HG03342 (cell line): ENCODE data around the gene FUT7.
"Not testable (repeated sequence)": the region's sequence is repeated elsewhere in the genome, so short reads cannot be mapped to it uniquely, and the experiment has no call there.

Source experiments
- ATAC-seq: cut with Tn5 transposase; IDR thresholded peaks from one replicate; pipeline ENCODE4 v1.9.1; 2021; ENCODE audit warnings: mild to moderate bottlenecking, moderate library complexity; ENCODE audit not compliant: unreplicated experiment

The FUT7 gene

DNA sequence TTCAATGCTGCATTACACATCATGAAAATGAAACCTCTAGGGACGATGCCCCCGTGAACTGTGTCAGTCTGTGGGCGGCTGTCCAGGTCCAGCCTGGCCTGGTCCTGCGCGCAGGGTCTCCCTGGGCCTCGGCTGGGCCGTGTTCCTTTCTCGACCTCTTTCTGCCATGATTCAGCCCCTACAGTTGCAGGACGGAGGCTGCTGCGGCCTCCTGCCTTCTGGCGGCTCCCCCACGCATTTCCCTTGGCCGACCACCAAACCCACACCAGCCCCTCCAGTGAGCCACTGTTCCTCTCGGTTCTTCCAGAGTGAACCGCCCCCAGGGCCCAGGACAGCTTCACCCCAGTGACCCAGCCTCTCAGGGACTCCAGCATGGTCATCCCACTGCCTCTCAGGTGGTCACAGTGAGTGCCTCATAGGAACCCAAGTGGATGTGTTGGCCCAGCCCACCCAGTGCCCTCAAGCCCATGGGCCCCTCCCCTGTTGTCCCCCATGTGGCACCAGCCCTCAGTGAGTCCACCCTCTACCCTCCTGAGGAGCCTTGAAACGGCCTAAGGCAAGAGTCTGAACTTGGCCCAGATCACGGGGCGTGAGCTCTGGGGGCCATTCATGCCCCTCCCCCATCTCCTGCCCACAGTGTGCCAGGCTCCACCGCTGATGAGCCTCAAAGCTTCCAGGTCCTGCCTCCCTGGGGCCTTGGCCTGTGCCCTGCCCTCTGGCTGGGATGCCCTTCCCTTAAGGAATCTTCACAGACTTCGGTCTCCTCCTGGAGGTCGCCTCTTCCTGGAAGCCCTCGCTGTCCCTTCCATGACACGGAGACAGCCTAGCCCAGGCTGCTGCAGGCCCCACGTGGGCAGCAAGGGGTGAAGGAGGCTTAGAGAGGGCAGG, 25.5 kb downstream of the FUT7 start:
- no peak for ATAC-seq

DNA sequence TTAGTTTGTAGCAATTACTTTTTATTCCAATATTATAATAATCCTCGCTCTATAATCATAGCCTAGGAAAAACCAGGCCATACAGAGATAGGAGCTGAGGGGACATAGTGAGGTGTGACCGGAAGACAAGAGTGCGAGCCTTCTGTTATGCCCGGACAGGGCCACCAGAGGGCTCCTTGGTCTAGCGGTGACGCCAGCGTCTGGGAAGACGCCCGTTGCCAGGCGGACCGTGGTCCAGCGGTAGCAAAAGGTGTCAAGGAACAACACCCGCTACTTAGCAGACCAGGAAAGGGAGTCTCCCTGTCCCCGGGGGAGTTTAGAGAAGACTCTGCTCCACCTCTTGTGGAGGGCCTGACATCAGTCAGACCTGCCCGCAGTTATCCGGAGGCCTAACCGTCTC, 27.6 kb downstream of the FUT7 start:
- not testable (repeated sequence) for ATAC-seq

DNA sequence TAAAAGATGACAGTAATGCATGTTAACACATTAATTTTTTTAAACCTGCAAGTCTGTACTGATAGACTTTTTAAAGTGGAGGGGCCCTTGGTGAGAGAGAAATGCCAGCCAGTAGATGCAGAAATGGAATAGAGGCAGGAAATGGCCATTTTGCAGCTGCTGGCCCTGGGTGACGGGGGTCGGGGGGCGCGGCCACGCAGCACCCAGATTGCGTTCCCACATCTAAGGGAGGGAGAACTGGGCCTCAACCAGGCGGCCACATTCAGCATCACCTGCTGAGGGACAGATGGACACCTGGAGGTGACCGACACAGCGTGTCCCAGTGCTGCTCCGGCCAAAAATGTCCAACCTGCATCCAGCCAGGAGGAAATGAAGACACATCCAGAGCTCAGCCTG, 29.2 kb downstream of the FUT7 start:
- no peak for ATAC-seq

DNA sequence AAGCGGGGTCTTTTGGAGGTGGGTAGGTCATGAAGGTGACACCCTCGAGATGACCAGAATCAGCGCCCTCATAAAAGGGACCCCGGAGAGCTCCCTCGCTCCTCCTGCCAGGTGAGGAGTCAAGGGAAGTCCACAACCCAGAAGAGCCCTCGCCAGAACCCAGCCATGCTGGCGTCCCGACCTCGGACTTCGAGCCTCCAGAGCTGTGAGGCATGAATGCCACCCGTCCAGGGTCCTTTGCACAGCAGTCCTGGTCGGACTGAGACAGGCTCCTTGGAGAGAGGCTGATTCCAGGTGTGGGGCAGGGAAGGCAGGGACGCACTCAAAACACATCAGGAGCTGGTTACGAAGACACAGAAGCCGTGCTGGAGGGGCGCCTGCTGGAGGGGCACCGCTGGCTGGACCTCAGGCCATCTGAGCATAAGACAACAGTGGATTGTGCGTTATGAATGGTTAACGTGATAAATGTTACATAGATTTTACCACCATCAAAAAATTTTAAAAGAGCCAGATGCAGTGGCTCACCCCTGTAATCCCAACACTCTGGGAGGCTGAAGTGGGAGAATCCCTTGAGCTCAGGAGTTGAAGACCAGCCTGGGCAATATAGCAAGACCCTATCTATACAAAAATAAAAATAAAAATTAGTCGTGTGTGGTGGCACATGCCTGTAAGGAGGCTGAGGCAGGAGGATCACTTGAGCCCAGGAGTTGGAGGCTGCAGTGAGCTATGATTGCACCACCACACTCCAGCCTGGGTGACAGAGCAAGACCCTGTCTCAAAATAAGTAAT, 29.8 kb downstream of the FUT7 start:
- ATAC-seq, result no peak

DNA sequence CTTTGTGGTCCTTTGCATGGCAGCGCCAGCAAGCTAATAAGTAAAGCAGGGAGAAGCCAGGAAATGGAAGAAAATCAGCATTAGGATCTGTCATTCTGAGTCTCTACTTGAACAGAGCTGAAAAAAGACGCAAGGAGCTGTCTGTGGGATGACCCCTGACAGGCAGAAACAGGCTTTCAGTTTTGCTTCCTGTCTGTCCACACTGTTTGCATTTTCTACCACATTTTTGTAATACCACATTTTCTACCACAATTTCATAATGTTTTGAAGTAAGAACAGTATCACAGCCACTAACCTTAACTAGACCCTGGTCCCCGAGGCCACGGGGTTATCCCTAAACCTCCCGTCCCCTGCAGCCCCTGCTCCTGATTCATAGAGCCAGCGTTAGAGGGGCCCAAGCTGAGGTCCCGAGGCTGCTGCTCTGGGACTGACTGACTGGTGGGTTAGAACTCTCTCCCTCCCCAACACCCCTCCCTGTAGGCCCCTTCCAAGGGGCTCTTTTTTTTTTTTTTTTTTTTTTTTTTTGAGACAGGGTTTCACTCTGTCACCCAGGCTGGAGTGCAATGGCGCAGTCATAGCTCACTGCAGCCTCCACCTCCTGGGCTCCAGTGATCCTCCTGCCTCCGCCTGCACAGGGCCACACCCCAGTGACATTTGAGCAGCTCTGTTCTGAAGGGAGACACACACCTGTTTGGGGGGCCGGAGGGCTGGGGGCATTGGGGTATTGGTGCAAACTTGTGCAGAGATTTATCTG, 31.5 kb downstream of the FUT7 start:
- peak; percentile 69 for ATAC-seq

DNA sequence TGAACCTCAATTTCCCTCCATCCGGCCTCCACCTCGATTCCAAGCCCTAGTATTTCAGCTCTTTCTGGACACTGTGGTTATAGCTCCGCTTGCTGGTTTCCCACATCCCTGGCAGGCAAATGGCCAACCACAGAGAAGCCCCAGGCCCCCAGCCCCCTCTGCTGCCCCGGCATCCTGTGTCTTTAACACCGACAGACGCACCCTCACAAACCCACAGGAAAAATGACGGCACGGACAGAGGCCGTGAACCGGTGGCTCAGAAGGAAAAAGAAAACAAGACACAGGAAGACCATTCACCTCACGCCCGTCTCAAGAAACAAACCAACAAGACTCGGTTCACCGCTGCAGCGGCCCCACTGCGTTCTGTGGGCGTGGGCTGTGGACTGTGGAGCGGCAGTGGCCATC, 34.1 kb downstream of the FUT7 start:
- ATAC-seq, result no peak

DNA sequence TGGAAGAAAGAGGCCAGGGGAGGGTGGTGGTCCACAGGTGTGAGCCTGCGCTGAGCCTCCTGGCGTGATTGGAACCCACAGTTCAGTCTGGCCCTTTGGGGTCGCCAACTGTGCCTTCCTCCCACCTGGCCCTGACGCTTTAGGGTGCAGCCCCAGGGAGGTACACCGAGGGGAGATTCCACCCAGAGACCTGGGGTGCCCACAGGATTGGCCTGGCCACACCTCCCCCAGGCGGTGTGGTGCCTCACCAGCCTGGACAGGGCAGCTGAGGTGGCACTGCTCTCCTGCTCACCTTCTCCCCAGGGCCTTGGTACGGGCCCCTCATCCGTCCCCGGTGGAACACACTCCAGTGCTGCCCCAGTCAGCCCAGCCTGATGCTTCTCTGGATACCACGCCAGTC, 34.5 kb downstream of the FUT7 start:
- no peak for ATAC-seq

DNA sequence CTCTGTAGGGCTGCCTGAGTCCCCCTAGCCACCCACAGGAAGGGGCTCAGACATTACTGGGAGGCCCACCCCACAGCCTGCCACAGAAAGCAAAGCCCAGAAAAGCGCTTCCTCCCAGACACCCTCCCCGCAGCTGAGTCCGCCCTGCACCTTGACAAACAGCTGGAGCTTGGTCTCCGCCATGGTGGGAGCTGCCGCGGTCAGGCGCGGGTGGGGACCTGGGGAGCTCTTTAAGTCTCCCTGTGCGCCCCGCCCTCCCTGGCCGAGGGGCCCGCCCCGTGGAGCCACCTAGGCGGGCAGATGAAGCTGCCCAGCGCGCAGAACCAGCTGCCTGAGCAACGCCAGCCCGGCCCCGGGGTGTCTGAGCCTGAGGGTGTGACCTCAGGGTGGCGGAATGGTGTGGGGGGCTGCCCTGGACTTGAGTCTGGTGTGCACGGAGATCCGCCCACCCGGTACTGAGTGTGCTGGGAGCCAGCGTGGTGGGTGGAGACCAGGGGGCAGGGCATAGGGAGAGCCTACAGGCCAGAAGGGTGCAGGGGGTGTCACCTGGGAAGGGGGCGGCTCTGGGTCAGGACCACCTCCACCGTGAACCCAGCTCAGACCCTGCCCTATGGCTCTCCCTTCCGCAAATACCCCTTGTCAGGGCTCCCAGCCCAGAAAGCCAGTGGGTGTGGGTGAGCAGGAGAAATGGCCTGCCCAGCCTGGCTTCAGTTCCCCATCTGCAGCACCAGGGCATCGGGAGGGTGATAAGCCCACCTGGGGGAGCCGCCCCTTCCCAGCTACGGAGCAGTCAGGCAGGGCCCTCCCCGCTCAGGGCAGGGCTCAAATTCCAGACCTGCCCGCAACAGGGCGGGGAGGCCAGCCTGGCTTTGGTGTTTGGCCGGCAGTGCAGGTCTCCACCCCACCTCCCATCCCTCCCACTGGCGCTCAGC, 35.3 kb downstream of the FUT7 start, which contains the start of gene CLIC3:
TSS of gene CLIC3 (minus strand) at position 208 of the 932 bp plus-strand sequence. CDS start at position 183, 25 bp downstream.
- no peak for ATAC-seq

DNA sequence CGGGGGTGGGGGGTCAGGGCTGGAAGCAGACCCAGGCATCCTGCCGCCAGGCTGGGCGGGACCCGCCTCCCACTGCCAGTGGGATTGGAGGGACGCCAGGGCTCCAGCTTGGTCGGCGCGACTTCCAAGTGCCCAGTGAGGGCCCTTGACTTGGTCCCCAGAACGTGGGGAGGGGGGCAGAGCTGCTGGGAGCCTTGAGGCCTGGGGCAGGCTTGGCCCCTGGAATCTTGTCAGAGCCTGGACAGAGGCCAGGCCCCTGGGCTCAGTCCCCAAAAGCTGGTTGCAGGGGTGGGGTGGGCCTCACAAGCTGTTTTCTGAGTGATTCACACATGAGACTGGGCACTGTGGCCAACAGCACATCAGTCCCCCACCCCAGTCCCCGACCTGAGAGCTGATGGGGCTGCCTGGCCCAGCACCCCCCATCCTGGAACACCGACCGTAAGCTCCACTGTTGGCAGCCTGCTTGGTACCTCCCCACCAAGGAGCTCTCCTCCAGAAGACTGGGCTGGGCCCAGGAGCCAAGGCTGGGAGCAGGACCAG, 36.0 kb downstream of the FUT7 start:
- no peak for ATAC-seq

DNA sequence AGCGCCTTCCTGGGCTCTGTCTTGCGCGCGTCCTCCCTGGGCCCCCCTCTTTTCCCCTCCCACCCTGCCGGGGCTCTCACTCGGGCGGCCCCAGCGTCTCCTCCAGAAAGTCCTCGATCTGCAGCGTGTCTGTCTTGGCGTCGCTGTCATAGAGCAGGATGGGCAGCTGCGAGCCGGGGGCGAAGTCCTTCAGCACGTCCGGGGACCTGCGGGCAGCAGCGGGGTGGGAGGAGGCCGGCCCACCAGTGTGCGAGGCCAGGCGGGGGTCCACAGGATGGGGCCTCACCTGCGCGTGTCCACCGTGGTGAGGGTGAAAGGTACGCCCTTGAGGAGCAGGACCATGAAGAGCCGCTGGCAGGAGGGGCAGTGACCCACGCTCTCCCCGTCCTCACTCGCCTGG, 36.5 kb downstream of the FUT7 start:
- no peak for ATAC-seq

DNA sequence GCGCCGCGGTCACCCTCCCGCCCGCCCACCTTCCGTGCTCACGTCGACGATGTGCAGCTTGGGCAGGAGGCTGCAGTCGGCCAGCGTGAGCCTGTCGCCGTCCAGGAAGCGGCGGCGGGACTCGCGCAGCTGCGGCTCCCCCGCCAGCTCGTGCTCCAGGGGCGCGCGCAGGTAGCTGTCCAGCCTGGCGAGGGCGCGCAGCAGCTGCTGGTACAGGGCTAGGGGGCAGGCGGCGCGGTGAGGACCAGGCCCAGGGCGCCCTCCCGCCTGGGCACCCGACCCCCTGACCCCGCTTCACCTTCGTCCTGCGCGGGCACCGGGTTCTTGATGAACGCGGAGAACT, 37.0 kb downstream of the FUT7 start:
- no peak for ATAC-seq

DNA sequence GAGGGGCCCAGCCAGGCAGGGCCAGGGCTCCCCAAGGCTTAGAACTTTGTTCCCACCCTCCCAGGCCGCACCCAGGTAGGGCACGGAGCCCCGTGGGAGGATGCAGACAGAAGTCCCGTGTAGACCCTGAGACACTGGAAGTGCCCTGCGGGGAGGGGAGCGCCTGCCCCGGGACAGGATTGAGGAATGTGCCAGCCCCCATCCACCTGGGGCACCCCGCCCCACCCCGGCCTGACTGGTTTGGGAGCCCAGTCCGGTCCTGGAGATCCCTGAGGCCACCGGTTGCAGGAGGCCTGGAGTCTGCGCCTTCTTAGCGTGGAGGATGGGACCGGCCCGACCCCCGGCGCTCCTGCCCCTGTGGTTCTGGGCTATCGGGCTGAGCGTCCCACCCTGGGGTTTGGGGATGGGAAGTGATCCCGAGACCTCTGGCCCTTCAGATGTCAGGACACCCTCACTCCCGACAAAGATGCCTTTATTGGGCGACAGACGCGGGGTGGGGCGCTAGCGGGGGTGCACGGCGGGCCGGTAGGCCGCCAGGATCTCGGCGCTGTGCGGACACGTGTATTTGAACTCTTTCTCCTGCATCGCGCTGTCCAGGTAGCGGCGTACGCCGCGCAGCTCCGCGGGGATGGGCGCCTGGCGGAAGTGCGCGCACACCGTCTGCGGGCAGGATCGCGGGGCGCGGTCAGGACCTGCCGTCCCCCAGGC, 37.6 kb downstream of the FUT7 start:
- ATAC-seq, result no peak

DNA sequence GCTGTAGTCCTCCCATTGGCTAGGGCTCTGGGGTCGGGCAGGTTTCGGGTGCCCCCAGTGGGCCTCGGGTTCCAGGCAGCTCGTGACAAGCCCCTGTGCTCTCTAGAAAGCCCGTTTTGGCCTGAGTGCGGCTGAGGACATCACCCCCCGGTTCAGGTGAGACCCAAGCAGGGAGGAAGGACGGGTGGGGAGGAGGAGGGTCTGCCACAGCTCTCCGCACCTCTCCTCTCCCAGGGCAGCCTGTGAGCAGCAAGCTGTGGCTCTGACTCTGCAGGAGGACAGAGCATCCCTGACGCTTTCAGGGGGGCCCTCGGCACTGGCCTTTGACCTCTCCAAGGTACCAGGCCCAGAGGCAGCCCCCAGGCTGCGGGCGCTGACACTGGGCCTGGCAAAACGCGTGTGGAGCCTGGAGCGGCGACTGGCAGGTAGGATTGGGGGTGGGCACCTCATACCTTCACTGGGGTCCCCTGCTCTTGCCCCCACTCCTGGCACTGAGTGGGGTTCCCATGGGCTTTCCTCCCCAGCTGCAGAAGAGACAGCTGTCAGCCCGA, 39.0 kb downstream of the FUT7 start:
- ATAC-seq, result no peak

DNA sequence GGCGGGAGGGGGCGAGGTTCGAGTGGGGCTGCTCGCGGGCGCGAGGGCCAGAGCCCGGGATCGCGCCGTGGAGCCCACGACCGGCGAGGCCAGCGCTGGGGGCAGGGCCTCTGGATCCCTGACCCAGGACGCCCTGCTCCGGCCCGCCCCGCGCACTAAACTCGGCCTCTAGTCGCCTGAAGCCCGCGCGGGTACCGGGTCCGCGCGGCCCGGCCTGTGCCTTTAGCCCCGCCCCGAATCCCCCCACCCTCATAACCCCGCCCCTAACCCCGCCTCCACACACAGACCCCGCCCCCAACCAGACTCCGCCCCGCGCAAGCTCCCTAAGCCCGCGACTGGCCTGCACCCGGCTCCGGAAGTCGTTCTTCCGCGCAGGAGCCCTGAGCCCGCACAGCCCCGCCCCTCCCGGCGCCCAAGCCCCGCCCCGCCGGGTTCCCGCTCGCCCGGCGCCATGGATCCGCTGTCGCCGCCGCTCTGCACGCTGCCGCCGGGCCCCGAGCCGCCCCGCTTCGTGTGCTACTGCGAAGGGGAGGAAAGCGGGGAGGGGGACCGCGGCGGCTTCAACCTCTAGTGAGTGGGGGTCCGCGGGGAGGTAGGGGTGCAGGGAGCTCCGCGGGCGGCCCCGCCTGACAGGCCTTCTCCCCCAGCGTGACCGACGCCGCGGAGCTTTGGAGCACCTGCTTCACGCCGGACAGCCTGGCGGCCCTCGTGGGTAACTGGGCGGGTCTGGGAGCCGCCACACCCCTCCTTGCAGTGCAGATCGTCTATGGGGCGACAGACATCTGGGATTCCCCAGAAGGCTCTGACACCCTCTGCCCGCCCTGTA, 39.7 kb downstream of the FUT7 start, which contains the start of gene PAXX:
TSS of gene PAXX (plus strand) at position 430 of the 826 bp plus-strand sequence. CDS start at position 452, 22 bp downstream.
- ATAC-seq, result peak; percentile 78

DNA sequence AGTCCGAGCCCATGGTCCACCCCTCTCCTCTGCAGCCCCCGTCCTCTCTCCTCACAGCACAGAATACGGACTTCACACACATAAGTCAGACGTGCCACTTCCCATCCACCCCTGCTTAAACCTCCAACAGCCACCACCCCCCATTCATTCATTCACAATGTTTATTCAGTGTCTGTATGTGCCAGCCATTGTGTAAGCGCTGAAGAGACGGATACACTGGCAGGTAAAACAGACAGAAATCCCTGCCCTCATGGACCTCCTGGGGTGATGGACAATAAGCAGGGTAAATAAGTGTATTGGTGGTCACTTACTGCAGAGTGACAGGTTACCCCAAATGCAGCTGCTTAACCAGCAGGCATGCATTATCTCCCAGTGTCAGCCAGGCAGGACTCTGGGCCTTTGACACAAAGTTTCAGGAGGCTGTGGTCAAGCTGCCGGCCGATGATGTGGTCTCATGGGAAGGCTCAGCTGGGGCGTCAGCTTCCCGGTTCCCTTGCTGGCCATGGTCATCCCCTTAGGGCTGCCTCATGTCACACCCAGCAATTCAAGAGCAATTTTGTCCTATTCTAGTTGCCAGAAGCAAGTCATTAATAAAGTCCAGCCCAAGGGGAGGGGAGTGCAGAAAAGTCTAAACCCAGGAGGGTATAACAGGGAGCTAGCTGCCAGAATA, 41.5 kb downstream of the FUT7 start:
- ATAC-seq, result no peak

DNA sequence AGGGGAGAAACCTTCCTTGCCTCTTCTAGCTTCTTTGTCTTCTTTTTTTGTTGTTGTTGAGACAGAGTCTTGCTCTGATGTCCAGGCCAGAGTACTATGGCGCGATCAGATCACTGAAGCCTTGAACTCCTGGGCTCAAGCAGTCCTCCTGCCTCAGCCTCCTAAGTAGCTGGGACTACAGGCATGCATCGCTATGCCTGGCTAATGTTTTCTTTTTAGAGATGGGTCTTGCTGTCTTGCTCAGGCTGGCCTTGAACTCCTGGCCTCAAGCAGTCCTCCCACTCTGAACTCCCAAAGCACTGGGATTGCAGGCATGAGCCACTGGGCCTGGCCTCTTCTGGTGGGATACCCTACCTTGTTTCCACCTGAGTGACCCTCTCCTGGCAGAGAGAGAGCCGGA, 43.0 kb downstream of the FUT7 start:
- no peak for ATAC-seq

DNA sequence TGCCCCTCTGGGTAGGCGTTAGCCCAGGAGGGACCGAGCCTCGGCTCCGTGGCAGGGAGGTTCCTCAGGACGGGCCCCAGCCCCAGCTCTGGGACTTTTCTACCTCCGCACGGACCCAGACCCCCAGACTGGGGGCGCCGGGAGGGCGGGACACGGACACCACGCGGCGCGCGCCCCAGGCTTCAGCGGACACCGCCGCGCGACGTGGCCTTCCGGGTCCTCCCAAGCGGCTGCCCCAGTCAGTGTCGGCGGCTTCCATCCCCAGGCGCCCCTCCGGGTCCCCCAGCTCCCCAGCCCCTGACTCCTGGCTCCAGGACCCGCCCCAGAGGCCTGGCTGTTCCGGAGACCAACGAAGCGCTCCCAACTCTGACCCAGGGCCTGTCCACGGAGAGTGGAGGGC, 46.0 kb downstream of the FUT7 start:
- ATAC-seq, result no peak
